ENCODE data around the gene STMN3. TPM values are rescaled to one million over a fixed set of nuclear protein-coding genes. Genes with fewer than 3 reads are reported as not detected.
A peak's percentile ranks its signal among the peaks of the same experiment; 100 is the strongest.

STMN3 gene
- total RNA-seq, 4 donors from 2014 or later: 14.2 to 20.7 (median 17.0) TPM

- TF ChIP-seq, protein P1, sequence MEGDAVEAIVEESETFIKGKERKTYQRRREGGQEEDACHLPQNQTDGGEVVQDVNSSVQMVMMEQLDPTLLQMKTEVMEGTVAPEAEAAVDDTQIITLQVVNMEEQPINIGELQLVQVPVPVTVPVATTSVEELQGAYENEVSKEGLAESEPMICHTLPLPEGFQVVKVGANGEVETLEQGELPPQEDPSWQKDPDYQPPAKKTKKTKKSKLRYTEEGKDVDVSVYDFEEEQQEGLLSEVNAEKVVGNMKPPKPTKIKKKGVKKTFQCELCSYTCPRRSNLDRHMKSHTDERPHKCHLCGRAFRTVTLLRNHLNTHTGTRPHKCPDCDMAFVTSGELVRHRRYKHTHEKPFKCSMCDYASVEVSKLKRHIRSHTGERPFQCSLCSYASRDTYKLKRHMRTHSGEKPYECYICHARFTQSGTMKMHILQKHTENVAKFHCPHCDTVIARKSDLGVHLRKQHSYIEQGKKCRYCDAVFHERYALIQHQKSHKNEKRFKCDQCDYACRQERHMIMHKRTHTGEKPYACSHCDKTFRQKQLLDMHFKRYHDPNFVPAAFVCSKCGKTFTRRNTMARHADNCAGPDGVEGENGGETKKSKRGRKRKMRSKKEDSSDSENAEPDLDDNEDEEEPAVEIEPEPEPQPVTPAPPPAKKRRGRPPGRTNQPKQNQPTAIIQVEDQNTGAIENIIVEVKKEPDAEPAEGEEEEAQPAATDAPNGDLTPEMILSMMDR (IDR thresholded peaks at IDR 0.05): no peak
- TF ChIP-seq EP300 (IDR thresholded peaks at IDR 0.05): no peak
- TF ChIP-seq POLR2A (IDR thresholded peaks at IDR 0.05): no peak
- no peak for TF ChIP-seq POLR2AphosphoS5 (IDR thresholded peaks at IDR 0.05)
- no peaks in the 10 kb centered on the region for H3K36me3 ChIP-seq
- peak overlapping the region; percentile 90 for H3K27ac ChIP-seq
- no peak for DNase-seq (ENCODE audit: low spot score in 2 of 2)
- H3K27me3 ChIP-seq: no peaks in the 10 kb centered on the region
- 85% methylated on average over 8 of the region's 29 CpGs for WGBS
- no peak overlapping the region for H3K4me3 ChIP-seq
- no peaks in the 10 kb centered on the region for H3K9me3 ChIP-seq
- H3K4me1 ChIP-seq: peaks cover 80% of the 10 kb centered on the region
These were observed 34.4 kb upstream of the STMN3 start for GRCh38 chr20:63687419-63688178.

GRCh38 chr20:63686492-63687321 is 33.5 kb upstream of the STMN3 start:
- TF ChIP-seq POLR2AphosphoS5 (IDR thresholded peaks at IDR 0.05): peak in 1 of 3 donors; percentile 28
- TF ChIP-seq, protein P1 (IDR thresholded peaks at IDR 0.05): no peak
- no peaks in the 10 kb centered on the region for H3K36me3 ChIP-seq
- 22% methylated on average over 25 of the region's 45 CpGs for WGBS
- H3K4me1 ChIP-seq: peaks cover 81% of the 10 kb centered on the region
- H3K4me3 ChIP-seq: peak overlapping the region; percentile 4
- H3K9me3 ChIP-seq: no peaks in the 10 kb centered on the region
- peak overlapping the region; percentile 90 for H3K27ac ChIP-seq
- H3K27me3 ChIP-seq: no peaks in the 10 kb centered on the region
- DNase-seq (ENCODE audit: low spot score in 2 of 2): peak; percentile 87 to 88

DNA sequence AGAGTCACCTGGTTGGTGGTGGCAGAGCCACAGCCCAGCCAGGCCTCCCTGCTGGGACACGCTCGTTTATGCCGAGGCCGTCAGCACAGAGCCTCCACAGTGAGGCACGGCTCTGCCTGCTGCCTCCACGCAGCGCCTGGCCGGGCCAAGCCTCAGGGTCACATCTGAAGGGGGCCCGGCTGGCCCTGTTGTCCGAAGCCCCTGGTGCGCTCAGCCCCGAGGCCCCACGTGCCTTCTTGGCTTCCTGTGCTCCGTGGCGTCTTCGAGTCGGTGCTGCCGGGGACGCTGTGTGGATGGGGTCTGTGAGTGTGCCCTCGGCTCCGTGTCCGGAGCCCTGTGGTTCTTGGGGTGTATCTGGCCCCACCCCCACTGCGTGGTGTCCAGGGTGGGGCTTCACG is 32.9 kb upstream of the STMN3 start:
- peak overlapping the region; percentile 4 for H3K4me3 ChIP-seq
- H3K36me3 ChIP-seq: no peaks in the 10 kb centered on the region
- H3K9me3 ChIP-seq: no peaks in the 10 kb centered on the region
- WGBS: 72% methylated on average over 11 of the region's 24 CpGs
- H3K27me3 ChIP-seq: no peaks in the 10 kb centered on the region
- H3K27ac ChIP-seq: peak overlapping the region; percentile 90
- no peak for DNase-seq (ENCODE audit: low spot score in 2 of 2)
- peaks cover 77% of the 10 kb centered on the region for H3K4me1 ChIP-seq
- TF ChIP-seq POLR2AphosphoS5 (IDR thresholded peaks at IDR 0.05) (no peak), EP300 (IDR thresholded peaks at IDR 0.05) (no peak), POLR2A (IDR thresholded peaks at IDR 0.05) (no peak)
- TF ChIP-seq, protein P1 (IDR thresholded peaks at IDR 0.05): no peak

DNA sequence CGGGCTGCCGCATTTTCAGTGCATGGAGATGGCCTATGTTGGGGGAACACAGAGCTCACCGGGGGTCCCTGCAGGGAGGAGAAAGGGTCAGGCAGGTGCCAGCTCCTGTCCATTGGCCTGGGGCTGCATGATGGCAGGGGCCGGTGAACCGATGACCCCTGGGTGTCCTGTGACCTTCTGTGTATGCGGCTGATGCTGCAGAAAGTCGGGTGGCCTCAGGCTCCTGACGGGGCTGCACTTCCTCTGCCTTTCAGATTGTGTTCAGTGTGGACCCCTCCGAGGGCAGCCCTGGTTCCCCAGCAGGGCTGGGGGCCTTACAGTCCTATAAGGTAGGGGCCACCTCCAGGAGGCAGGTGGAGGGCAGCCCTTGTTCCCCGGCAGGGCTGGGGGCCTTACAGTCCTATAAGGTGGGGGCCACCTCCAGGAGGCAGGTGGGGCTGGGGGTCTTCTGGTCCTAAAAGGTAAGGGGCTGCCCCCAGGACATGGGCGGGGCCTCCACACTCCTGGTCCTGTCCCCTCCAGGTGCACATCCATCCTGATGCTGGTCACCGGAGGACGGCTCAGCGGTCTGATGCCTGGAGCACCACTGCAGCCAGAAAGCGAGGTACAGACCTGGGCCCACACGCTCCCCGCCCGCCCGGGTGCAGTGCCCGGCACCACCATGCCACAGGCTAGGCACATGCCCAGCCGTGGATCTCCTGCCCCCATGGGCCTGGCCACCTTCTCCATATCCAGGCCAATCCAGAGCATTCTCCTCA is 32.2 kb upstream of the STMN3 start:
- WGBS: 44% methylated on average over 3 of the region's 21 CpGs
- Histone ChIP-seq H3K4me1 (peaks cover 71% of the 10 kb centered on the region), H3K9me3 (no peaks in the 10 kb centered on the region), H3K4me3 (no peak overlapping the region), H3K27ac (peak overlapping the region; percentile 90), H3K36me3 (peaks cover 3% of the 10 kb centered on the region), H3K27me3 (no peaks in the 10 kb centered on the region)
- DNase-seq (ENCODE audit: low spot score in 2 of 2): peak in 1 of 2 donors; percentile 71
- TF ChIP-seq EP300 (IDR thresholded peaks at IDR 0.05) (no peak), POLR2AphosphoS5 (IDR thresholded peaks at IDR 0.05) (no peak), POLR2A (IDR thresholded peaks at IDR 0.05) (no peak)
- TF ChIP-seq, protein P1 (IDR thresholded peaks at IDR 0.05): no peak
